ENCODE results near the gene NOS1AP. TPM values are rescaled to one million over a fixed set of nuclear protein-coding genes. Genes with fewer than 3 reads are reported as not detected.

Gene NOS1AP
- total and polyA plus RNA-seq, 2 donors (not counting 3 experiments of a cell fraction or from before 2014, with no cell fraction given): 1.3 to 5.4 TPM

DNA sequence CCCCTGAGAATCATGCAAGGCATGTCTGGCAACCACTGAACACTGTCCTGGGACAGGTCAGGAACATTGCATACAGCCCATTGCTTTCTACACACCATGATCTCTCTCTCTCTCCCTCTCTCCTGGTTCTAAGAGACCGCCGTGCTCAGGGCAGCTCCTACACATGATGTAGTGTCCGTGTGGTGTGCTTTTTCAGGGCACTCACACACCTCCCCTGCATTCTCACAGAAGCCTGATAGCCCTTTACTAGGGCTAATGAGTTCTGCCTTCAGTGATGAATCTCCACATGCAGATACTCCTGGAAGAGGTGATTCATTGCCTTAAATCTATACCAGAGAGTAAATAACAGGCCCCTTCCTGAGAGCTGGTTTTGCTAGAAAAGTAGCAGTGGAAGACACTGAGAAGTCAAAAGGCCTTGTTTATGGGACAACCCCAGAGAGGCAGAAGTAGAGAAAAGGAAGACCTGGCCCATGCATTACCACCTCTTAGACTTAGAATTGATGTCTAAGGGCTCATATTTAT is 38.7 kb upstream of the NOS1AP start:
- no peaks in the 10 kb centered on the region for H3K79me2 ChIP-seq (ENCODE audit: control insufficient read depth, insufficient read depth, low read length)
- CTCF ChIA-PET: interaction anchor here (9.5 kb wide), 1 partner anchor 238 kb away, joined by 754 read pairs; no protein-coding TSS in a partner anchor
- peaks cover 3 to 11% of the 10 kb centered on the region in 2 experiments for H3K27me3 ChIP-seq (ENCODE audit: control insufficient read depth in 2 of 2, insufficient read depth in 2 of 2, low read length in 2 of 2)
- dilution Hi-C loops (cut with MboI; ENCODE audit: extremely low pct_ligation_motif_present, low sequenced_read_pairs) (no loop called here), intact Hi-C loops (cut with micrococcal nuclease) (loop anchor here (10.0 kb wide), 1 partner anchor 266 kb away; the partner anchor contains the start of gene ATF6)
- DNase-seq (ENCODE audit: low read depth, low spot score) (no peak), FAIRE-seq (no peak)
- TF ChIP-seq, protein P1, sequence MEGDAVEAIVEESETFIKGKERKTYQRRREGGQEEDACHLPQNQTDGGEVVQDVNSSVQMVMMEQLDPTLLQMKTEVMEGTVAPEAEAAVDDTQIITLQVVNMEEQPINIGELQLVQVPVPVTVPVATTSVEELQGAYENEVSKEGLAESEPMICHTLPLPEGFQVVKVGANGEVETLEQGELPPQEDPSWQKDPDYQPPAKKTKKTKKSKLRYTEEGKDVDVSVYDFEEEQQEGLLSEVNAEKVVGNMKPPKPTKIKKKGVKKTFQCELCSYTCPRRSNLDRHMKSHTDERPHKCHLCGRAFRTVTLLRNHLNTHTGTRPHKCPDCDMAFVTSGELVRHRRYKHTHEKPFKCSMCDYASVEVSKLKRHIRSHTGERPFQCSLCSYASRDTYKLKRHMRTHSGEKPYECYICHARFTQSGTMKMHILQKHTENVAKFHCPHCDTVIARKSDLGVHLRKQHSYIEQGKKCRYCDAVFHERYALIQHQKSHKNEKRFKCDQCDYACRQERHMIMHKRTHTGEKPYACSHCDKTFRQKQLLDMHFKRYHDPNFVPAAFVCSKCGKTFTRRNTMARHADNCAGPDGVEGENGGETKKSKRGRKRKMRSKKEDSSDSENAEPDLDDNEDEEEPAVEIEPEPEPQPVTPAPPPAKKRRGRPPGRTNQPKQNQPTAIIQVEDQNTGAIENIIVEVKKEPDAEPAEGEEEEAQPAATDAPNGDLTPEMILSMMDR (IDR thresholded peaks at IDR 0.05; ENCODE audit: extremely low read depth in 1 of 2, insufficient read depth in 1 of 2, low read depth in 1 of 2, low read length in 2 of 2): no peak
- TF ChIP-seq JUN (IDR thresholded peaks at IDR 0.05; ENCODE audit: borderline replicate concordance, insufficient read depth, insufficient read length, low read depth) (no peak), MYC (IDR thresholded peaks at IDR 0.05; ENCODE audit: low read depth, low read length) (no peak), POLR2A (IDR thresholded peaks at IDR 0.05; ENCODE audit: low read depth, low read length) (no peak), FOS (IDR thresholded peaks at IDR 0.05; ENCODE audit: borderline replicate concordance, insufficient read depth, low read length) (no peak), GATA2 (IDR thresholded peaks at IDR 0.05; ENCODE audit: insufficient read depth, insufficient read length, low read depth, low read length) (no peak)
- H3K4me2 ChIP-seq (ENCODE audit: insufficient read depth, low read length): no peak overlapping the region
- H2AFZ ChIP-seq (ENCODE audit: low read depth, low read length): no peak overlapping the region
- BruUV-seq (replicated peaks): no TSS peak
- H3K36me3 ChIP-seq (ENCODE audit: control insufficient read depth in 2 of 2, extremely low read depth in 1 of 2, insufficient read depth in 2 of 2, low read length in 2 of 2): no peaks in the 10 kb centered on the region
- no peaks in the 10 kb centered on the region for H4K20me1 ChIP-seq (replicated peaks; ENCODE audit: control insufficient read depth, extremely low read depth, insufficient read depth, low read length)
- H3K4me1 ChIP-seq (ENCODE audit: control insufficient read depth, extremely low read depth, insufficient read depth, low read length): peaks cover 6% of the 10 kb centered on the region
- H3K9me3 ChIP-seq (replicated peaks; ENCODE audit: control insufficient read depth, insufficient read depth, low read length): no peaks in the 10 kb centered on the region
- no peak overlapping the region for H3K9ac ChIP-seq (replicated peaks; ENCODE audit: extremely low read depth, insufficient read depth, low read length)
- H3K4me3 ChIP-seq (replicated peaks in 1 of 3; ENCODE audit: insufficient read depth in 1 of 3, low read depth in 1 of 3, low read length in 3 of 3): no peak overlapping the region
- no peaks in the 10 kb centered on the region for H3K9me1 ChIP-seq (replicated peaks; ENCODE audit: control insufficient read depth, extremely low read depth, insufficient read depth, low read length)
- POLR2A ChIA-PET: no interaction called here
- H3K27ac ChIP-seq (ENCODE audit: insufficient read depth, low read depth, low read length): no peak overlapping the region
